GM23248 (cell line): ENCODE measurements around the gene ERG. TPM values are rescaled to one million over a fixed set of nuclear protein-coding genes. Genes with fewer than 3 reads are reported as not detected.
A peak's percentile ranks its signal among the peaks of the same experiment; 100 is the strongest.

Experiments
- DNase-seq: peaks from one replicate; pipeline ENCODE4 v3.0.0-alpha.2; 2015
- H2AFZ ChIP-seq: fragments of 200-600 bp; sonication (generic); 2 replicates; pipeline ENCODE4 v1.6.1; 2016; ENCODE audit warnings: antibody characterized with exemption
- H3F3A ChIP-seq: fragments of 200-600 bp; sonication (generic); 2 replicates; pipeline ENCODE4 v1.6.1; 2016; ENCODE audit warnings: mild to moderate bottlenecking, antibody characterized with exemption, mixed run types; ENCODE audit not compliant: insufficient read depth
- H3K27ac ChIP-seq: fragments of 200-600 bp; sonication (generic); 2 replicates; pipeline ENCODE4 v1.5.1; 2016; ENCODE audit warnings: mild to moderate bottlenecking
- H3K27me3 ChIP-seq: fragments of 200-600 bp; sonication (generic); replicated peaks from 2 replicates; pipeline ENCODE4 v1.6.1; 2016; ENCODE audit warnings: mild to moderate bottlenecking; ENCODE audit not compliant: insufficient read depth
- H3K36me3 ChIP-seq: fragments of 200-600 bp; sonication (generic); 2 replicates; pipeline ENCODE4 v1.6.1; 2016; ENCODE audit warnings: low read depth, mild to moderate bottlenecking
- H3K4me1 ChIP-seq: fragments of 200-600 bp; sonication (generic); 2 replicates; pipeline ENCODE4 v1.6.1; 2016; ENCODE audit warnings: mild to moderate bottlenecking; ENCODE audit not compliant: insufficient read depth
- H3K4me2 ChIP-seq: fragments of 200-600 bp; sonication (generic); one replicate; pipeline ENCODE4 v1.6.1; 2016; ENCODE audit warnings: mild to moderate bottlenecking; ENCODE audit not compliant: unreplicated experiment
- H3K4me3 ChIP-seq: fragments of 200-600 bp; sonication (generic); 2 replicates; pipeline ENCODE4 v1.5.1; 2016; ENCODE audit warnings: mild to moderate bottlenecking
- H3K79me2 ChIP-seq: fragments of 200-600 bp; sonication (generic); 2 replicates; pipeline ENCODE4 v1.6.1; 2016; ENCODE audit warnings: mild to moderate bottlenecking; ENCODE audit not compliant: insufficient read depth
- H3K9ac ChIP-seq: fragments of 200-600 bp; sonication (generic); 2 replicates; pipeline ENCODE4 v1.6.1; 2016; ENCODE audit warnings: mild to moderate bottlenecking
- H3K9me2 ChIP-seq: fragments of 200-600 bp; sonication (generic); 2 replicates; pipeline ENCODE4 v1.6.1; 2016; ENCODE audit warnings: mixed run types, mild to moderate bottlenecking, moderate library complexity; ENCODE audit not compliant: insufficient read depth
- H3K9me3 ChIP-seq: fragments of 200-600 bp; sonication (generic); one replicate; pipeline ENCODE4 v1.6.1; 2017; ENCODE audit warnings: low read depth
- H4K20me1 ChIP-seq: fragments of 200-600 bp; sonication (generic); 2 replicates; pipeline ENCODE4 v1.6.0; 2016; ENCODE audit not compliant: insufficient read depth
- EZH2 ChIP-seq: fragments of 200-600 bp; sonication (generic); IDR thresholded peaks from 2 replicates; pipeline ENCODE4 v1.6.1; 2018; ENCODE audit warnings: antibody characterized with exemption, mild to moderate bottlenecking; ENCODE audit not compliant: insufficient read depth, poor library complexity, severe bottlenecking
- EZH2phosphoT487 ChIP-seq: fragments of 200-600 bp; sonication (generic); IDR thresholded peaks from 2 replicates; pipeline ENCODE4 v1.6.1; 2018; ENCODE audit warnings: antibody characterized with exemption, moderate library complexity, mild to moderate bottlenecking, low read depth; ENCODE audit not compliant: insufficient read depth
- WGBS, 2 experiments: methylation state at CpG; one replicate each; pipeline ENCODE4 v1.1.6; 2015 to 2017; ENCODE audit warnings: low lambda C conversion rate in 2 of 2, low coverage in 1 of 2; ENCODE audit errors: missing lambda C conversion rate in 2 of 2; 5-methylcytosine and 5-hydroxymethylcytosine counted together
- in situ Hi-C: fragments of 300-500 bp; cut with MboI; formaldehyde crosslinking; loops from 2 replicates; pipeline ENCODE4 v1.15.0; 2020
- polyA plus RNA-seq: library from polyadenylated mRNA; unstranded; fragments of >200 nt; fragmentation: Nextera tagmentation; extraction: Ambion mirVana; gene quantifications from 2 replicates; pipeline ENCODE4 v1.2.1, GENCODE V29; 2016
- total RNA-seq: library from RNA; depleted of rRNA; stranded (reverse); fragments of >200 nt; shearing (Covaris generic); gene quantifications from 2 replicates; pipeline ENCODE4 v1.2.3, GENCODE V29; 2014

ERG gene
- total and polyA plus RNA-seq, 2 experiments from 2014 or later: 0.76 to 1.3 TPM

DNA sequence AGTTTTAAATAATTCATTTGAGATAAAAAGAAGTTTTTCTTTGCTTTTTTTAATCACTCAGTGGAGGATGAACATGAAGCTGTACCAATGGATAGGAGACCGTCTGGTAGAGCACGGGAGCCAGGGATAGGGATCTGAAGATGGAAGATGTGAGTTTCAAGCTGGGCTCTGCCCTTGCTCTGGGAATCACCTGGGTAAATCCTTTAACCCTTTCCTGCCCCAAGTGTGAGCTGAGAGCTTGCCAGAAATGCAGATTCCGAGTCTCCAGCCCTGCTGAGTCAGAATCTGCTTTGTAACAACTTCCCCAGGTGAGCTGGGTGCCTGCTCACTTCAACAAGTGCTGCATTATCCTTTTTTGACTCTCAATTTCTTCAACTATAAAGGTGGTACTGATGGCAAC is 44.1 kb downstream of the ERG start:
- Histone ChIP-seq H3K4me1 (peaks cover 15% of the 10 kb centered on the region), H3K4me3 (no peak overlapping the region), H3K27ac (no peak overlapping the region), H3K27me3 (no peaks in the 10 kb centered on the region), H3K79me2 (no peaks in the 10 kb centered on the region), H2AFZ (no peak overlapping the region), H3K4me2 (no peak overlapping the region), H3K9me2 (no peaks in the 10 kb centered on the region), H3K36me3 (no peaks in the 10 kb centered on the region), H3F3A (no peaks in the 10 kb centered on the region), H4K20me1 (no peaks in the 10 kb centered on the region), H3K9me3 (no peaks in the 10 kb centered on the region), H3K9ac (no peak overlapping the region)
- WGBS, 2 experiments: 42 to 49% methylated on average over 3 of the region's 3 CpGs
- TF ChIP-seq EZH2phosphoT487 (no peak), EZH2 (no peak)
- DNase-seq: no peak
- in situ Hi-C loops: no loop called here

DNA sequence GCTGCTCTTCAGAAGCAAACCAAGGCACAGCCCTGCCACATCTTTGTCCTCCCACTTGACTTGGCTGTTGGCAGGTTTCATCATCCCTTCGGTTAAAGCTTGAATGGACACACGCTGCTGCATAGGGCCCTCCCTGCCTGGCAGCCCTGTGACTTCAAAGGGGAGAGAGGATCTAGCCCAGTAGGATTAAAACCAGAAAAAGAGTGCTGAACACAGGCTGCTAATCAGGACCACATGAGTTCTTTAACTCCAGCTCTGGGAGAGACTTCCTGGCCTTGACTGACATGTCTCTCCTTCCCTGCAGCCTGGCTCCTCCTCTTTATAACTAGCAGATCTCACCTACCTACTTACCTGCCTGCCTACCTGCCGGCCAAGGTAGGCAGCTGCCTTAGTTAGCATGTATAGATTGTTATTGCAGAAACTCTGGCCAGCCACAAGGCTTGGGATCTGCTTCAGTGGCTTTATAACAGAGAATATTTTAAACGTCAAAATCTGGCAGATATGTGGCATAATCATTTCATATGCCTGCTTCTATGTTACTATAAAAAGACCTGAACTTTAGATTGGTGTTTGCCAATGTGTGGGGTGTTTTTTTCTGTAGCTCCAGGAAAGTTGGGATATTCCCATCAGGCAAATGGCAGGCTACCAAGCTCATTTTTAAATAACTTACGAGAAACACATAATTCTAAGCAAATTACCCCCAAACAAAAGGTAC is 49.4 kb downstream of the ERG start:
- peak; percentile 50 for DNase-seq
- Histone ChIP-seq H2AFZ (no peak overlapping the region), H3K4me2 (no peak overlapping the region), H3K4me3 (no peak overlapping the region), H3F3A (no peaks in the 10 kb centered on the region), H4K20me1 (no peaks in the 10 kb centered on the region), H3K9ac (no peak overlapping the region), H3K36me3 (no peaks in the 10 kb centered on the region), H3K27ac (no peak overlapping the region), H3K9me3 (no peaks in the 10 kb centered on the region), H3K4me1 (0 out of 2 replicates have a peak, but pooled peaks cover 8% of the 10 kb centered on the region), H3K27me3 (no peaks in the 10 kb centered on the region), H3K79me2 (no peaks in the 10 kb centered on the region), H3K9me2 (no peaks in the 10 kb centered on the region)
- TF ChIP-seq EZH2phosphoT487 (no peak), EZH2 (no peak)
- in situ Hi-C loops: no loop called here
- 13 to 24% methylated on average over 5 of the region's 5 CpGs for WGBS, 2 experiments

DNA sequence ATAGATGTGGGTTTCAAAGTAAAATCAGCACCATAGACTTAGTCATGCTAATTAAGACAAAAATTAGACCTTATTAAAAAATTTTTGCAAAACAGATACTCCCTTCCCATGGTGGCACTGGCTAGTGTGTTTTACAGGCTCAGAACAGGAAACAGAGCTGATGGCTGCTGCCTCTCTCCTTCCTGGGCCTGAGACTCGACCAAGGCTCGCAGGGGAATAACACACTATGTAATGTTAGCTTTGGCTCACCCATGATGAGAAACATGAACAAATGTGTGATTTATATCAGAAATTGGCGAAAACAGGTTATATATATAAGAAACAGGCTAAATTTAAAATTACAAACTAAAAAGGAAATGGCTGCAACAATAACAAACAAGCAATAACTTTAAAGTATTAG is 50.7 kb downstream of the ERG start:
- 84 to 90% methylated on average over 3 of the region's 3 CpGs for WGBS, 2 experiments
- Histone ChIP-seq H4K20me1 (no peaks in the 10 kb centered on the region), H3K27me3 (no peaks in the 10 kb centered on the region), H3K4me3 (no peak overlapping the region), H3K4me2 (no peak overlapping the region), H3K79me2 (no peaks in the 10 kb centered on the region), H3K36me3 (no peaks in the 10 kb centered on the region), H3K9ac (no peak overlapping the region), H3K9me3 (no peaks in the 10 kb centered on the region), H2AFZ (no peak overlapping the region), H3K4me1 (0 out of 2 replicates have a peak, but pooled peaks cover 8% of the 10 kb centered on the region), H3K27ac (no peak overlapping the region), H3F3A (no peaks in the 10 kb centered on the region), H3K9me2 (no peaks in the 10 kb centered on the region)
- in situ Hi-C loops: no loop called here
- DNase-seq: no peak
- TF ChIP-seq EZH2: no peak
- TF ChIP-seq EZH2phosphoT487: no peak

DNA sequence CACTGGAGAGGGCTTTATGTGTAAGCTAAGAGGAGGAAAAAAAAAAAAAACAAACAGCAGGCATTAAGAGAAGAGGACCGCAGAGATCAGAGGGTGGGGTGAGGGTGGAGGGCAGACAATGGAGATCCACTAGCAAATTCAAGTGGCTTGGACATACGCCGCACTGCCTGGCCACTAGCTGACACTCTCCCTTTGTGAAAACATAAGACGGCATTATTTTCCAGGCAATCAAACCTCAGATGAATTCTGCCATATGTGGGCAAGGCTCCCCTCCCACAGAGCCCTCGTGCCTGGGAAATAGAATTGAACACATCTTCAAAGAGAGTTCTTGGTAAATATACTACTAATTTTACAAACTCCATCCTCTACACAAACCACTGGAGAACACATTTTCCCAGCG is 53.6 kb downstream of the ERG start:
- Histone ChIP-seq H3F3A (peaks cover 4% of the 10 kb centered on the region), H4K20me1 (no peaks in the 10 kb centered on the region), H3K9me3 (no peaks in the 10 kb centered on the region), H2AFZ (no peak overlapping the region), H3K9ac (no peak overlapping the region), H3K27me3 (no peaks in the 10 kb centered on the region), H3K79me2 (no peaks in the 10 kb centered on the region), H3K4me1 (peaks cover 21% of the 10 kb centered on the region), H3K4me3 (no peak overlapping the region), H3K4me2 (no peak overlapping the region), H3K27ac (no peak overlapping the region), H3K36me3 (no peaks in the 10 kb centered on the region), H3K9me2 (no peaks in the 10 kb centered on the region)
- in situ Hi-C loops: no loop called here
- TF ChIP-seq EZH2 (no peak), EZH2phosphoT487 (no peak)
- WGBS, 2 experiments: 71 to 75% methylated on average over 6 of the region's 6 CpGs
- no peak for DNase-seq
